Fibroblast of lung (primary cell): Measurements from ENCODE around the gene LRCH3.

ENCODE experiments used
- EZH2 ChIP-seq: IDR thresholded peaks from 2 replicates; pipeline ENCODE4 v1.5.1; 2012; ENCODE audit warnings: low read length, control low read depth, mild to moderate bottlenecking; ENCODE audit errors: missing control alignments
- TF ChIP-seq, protein P1 (sequence below), 2 donors: IDR thresholded peaks in 1 of 2; conservative IDR thresholded peaks in 1 of 2; 1 replicate in 1 of 2; 2 replicates in 1 of 2; pipeline ENCODE4 v1.5.1; 2011 to 2012; ENCODE audit warnings: low read length in 2 of 2, control low read depth in 1 of 2, inconsistent platforms in 1 of 2, low read depth in 1 of 2, mild to moderate bottlenecking in 1 of 2

DNA sequence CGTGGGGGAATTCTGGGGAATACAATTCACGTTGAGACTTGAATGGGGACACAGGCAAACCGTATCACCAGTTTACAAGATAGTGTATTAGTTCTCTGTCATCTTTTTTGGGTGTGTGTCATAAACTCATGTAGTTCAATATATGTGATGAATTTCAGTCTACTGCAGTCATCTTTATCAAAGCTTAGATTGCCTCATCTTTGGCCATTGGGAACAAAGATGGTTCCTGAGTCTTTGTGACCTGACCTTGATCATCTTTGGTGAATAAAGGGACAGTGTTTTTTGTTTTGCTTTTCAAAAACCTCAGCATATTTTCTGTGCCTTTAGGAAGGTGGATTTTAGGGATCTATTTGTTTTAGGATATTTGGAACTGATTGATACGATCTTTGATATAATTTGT lies 23.3 kb downstream of the LRCH3 start:
- TF ChIP-seq, protein P1, sequence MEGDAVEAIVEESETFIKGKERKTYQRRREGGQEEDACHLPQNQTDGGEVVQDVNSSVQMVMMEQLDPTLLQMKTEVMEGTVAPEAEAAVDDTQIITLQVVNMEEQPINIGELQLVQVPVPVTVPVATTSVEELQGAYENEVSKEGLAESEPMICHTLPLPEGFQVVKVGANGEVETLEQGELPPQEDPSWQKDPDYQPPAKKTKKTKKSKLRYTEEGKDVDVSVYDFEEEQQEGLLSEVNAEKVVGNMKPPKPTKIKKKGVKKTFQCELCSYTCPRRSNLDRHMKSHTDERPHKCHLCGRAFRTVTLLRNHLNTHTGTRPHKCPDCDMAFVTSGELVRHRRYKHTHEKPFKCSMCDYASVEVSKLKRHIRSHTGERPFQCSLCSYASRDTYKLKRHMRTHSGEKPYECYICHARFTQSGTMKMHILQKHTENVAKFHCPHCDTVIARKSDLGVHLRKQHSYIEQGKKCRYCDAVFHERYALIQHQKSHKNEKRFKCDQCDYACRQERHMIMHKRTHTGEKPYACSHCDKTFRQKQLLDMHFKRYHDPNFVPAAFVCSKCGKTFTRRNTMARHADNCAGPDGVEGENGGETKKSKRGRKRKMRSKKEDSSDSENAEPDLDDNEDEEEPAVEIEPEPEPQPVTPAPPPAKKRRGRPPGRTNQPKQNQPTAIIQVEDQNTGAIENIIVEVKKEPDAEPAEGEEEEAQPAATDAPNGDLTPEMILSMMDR (conservative IDR thresholded peaks at IDR 0.05 in 1 of 2, IDR thresholded peaks at IDR 0.05 in 1 of 2; ENCODE audit: low read depth in 1 of 2, low read length in 2 of 2), result no peak
- TF ChIP-seq EZH2, result no peak
